ENCODE results near the gene PRXL2C.
"Not testable (repeated sequence)": the region's sequence is repeated elsewhere in the genome, so short reads cannot be mapped to it uniquely, and the experiment has no call there.

PRXL2C gene

DNA sequence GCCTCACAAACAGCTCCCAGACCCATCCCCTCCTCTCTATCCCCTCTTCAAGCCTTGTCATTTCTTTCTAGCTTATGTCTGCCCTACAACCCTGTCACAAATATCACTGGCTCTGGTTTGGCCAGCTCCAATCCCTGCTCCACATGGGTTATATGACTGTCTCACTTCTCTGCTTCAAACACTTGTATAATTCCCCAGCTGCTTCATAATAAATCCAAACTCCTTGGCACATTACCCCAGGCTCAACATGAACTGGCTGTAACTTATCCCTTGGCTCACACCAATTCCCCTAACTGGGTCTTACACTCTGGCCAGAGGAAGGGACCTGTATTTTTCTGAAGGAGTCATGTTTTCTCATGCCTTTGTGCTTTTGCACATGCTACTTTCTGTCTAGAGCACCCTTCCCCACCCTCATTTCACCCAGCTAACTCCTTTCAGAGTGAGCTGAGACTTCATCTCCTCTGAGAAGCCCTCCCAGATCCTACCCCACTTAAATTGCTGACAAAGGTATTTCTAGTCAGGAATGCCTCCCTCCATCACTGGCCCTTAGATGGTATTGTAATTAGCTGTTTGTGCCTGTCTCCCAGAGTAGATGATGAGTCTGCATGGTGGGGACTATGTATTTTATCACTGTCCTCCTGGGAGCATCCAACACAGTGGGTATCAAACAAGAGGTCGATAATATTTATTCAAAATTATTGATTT is 5.3 kb downstream of the PRXL2C start:
- no peak for DNase-seq

DNA sequence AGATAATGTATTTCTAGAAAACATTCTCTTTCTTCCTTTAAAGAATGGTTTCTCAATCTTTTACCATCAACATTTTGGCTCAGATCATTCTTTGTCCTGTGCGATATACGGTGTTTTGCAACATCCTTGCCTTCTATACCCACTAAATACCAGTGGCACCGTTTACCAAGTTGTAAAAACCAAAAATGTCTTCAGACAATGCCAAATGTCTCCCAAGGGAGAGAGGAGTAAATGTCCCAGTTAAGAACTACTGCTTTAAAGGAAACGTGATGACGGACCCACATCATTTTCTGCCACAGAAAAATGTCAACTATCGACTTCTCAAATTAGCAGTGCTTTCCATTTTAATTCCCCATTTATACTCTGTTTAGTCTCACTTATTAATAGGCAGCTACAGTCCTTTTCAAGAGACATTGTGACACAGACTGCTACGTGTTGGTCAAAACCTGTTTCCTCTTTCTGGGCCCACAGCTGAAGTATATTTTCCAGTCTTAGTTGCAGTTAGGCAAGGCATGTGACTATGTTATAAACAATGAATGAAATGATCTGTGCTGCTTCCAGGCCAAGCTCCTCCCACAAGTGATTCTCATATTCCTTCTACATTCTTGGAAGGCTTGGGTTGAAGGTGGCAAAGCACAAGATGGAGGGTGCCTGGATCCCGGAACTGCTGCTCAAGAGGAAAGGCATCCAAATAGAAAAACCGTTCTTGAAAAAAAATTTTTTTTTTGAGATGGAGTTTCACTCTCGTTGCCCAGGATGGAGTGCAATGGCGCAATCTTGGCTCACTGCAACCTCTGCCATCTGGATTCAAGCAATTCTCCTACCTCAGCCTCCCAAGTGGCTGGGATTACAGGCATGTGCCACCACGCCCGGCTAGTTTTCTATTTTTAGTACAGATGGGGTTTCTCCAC is 8.8 kb downstream of the PRXL2C start:
- no peak for DNase-seq

DNA sequence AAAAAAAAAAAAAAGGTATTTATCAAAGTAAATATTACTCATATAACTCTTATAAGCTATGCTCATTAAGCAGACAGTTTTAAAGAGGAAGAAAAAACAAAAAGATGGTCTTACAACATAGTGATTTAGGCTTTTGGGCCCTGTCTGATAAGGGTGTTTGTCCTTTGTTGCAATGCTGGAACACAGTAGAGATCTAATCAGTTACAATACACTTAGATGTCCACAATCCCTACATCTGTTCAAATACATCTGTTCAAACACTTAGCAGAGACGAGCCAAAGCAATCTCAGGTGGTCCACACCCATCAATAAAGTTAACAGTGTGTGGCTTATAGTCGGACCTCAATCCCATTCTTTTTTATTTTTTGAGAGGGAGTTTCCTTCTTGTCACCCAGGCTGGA is 11.0 kb downstream of the PRXL2C start:
- no peak for DNase-seq

DNA sequence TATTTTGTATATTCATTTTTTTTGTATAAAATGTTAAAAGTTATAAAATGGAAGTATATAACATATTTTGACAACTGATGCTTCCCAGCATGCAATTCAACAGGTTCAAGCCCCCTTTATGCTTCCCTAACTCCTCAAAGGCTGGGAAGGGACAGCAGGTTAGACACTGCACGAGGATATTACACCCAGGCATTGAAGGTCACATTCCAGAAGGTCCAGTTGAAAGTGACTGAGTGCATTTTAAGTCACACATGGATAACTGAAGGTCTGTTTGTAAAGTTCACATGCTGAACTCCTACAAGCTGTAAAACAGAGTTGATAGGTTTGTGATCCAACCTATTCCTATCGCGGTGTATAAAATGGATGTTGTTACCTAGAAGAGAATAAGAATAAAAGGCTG is 13.6 kb downstream of the PRXL2C start:
- no peak for DNase-seq

DNA sequence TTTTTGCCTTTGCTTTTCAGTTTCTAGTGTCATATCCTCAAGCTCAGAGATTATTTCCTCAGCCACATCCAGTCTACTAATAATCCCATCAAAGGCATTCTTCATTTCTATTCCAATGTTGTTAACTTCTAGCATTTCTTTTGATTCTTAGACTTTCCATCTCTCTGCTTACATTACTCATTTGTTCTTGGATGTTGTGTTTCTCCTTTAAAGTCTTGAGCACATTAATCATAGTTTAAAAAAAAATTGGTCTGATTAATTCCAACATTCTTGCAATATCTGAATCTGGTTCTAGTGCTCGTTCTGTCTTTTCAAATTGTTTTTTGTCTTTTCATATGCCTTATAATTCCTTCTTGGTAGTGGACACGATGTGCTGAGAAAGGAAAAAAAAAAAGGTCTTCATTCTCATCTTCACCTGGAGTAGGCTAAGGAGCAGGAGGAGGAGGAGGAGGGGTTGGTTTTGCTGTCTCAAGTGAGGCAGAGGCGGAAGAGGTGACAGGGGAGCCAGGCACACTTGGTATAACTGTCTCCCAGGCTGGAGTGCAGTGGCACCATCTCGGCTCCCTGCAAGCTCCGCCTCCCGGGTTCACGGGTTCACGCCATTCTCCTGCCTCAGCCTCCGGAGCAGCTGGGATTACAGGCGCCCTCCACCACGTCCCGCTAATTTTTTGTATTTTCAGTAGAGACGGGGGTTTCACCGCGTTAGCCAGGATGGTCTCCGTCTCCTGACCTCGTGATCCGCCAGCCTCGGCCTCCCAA is 16.3 kb downstream of the PRXL2C start:
- DNase-seq, result no peak

DNA sequence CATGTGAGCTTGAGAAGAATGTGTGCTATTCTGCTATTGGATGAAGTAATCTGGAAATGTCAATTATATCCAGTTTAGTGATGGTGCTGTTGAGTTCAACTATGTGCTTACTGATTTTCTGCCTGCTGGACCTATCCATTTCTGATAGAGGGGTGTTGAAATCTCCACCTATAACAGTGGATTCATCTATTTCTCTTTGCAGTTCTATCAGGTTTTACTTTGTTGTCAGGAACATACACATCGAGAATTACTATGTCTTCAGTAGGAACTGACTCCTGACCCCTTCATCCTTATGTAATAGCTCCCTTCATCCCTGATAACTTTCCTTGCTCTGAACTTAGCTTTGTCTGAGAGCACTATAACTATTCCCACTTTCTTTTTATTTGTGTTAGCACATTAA is 18.7 kb downstream of the PRXL2C start:
- DNase-seq, result no peak

DNA sequence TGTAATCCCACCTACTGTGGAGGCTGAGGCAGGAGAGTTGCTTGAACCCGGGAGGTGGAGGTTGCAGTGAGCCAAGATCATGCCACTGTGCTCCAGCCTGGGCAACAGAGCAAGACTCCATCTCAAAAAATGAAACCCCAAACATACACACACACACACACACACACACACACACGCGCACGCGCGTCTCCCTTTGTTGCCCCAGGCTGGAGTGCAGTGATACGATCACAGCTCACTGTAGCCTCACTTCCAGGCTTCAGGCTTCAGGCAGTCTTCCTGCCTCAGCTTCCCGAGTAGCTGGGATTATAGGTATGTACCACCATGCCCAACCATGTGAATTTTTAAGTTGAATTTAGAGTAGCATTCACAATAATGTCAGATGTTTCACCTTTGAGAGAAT is 21.5 kb downstream of the PRXL2C start:
- DNase-seq, result not testable (repeated sequence)

DNA sequence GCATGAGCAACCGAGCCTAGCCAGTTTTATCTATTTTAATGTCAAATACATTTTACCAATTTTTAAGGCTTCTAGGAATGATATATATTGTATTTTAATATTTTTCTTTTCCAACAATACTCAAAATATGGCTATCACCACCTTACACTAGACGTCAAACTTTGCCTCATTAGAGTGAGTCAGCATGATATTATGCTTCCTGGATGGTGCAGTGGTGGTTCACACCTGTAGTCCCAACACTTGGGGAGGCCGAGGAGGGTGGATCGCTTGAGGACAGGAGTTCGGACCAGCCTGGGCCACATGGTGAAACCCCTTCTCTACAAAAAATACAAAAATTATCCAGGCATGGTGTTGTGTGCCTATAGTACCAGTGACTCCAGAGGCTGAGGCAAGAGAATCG is 28.2 kb downstream of the PRXL2C start:
- DNase-seq, result no peak

DNA sequence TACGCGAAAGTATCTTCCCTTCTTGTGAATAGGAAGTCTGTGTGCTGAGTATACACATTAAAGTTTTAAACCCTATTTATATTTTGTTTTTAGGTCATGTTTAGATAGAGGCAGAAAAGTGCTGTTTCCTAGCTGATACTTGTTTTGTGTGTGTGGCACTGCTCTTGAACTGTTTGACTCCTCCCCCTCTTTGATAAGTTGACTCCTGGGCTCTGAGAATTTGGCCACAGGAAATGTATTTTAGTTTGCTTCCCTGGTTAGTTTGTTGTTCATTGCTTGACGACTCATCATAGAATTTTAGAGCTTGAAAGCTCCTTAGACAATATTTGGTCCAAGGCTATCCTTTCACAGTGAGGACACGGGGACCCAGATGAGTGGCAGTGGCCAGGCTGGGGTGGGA is 33.5 kb downstream of the PRXL2C start:
- DNase-seq, result no peak

DNA sequence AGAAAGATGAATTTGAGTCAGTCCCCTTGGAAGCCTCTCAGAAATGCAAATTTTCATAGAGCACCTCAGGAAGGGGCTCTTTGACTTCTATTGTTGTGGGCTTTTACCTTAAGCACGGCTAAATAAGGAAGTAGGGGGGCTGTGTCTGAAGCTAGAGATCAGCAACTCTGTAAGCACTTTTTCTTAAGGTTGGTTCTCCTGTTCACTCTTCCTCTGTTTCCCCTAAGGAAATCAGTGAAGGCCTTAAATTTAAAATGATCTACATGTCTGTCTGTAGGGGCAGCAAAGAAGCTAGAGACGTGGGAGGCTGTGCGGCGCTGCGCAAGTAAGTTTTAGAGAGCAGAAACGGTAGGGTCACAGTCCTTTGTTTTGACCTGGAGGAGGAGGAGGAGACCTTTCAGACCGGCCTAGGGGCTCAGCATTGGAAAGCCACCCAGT is 34.3 kb downstream of the PRXL2C start:
- no peak for DNase-seq

DNA sequence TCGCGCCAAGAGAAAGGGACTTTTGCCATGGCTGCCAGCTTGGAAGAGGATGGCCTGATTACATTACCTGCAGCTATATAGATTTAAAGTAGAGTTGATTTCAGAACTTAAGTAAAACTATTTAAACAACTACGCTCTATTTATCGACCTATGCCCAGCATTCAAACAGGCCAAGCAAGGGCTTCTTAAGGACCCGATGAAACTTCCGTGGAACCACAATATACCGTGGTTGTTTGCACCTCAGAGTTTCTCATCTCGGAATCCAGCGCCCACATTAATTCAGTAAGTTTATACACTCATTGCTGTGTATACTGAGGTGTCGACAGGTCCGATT is 35.0 kb downstream of the PRXL2C start:
- no peak for DNase-seq

DNA sequence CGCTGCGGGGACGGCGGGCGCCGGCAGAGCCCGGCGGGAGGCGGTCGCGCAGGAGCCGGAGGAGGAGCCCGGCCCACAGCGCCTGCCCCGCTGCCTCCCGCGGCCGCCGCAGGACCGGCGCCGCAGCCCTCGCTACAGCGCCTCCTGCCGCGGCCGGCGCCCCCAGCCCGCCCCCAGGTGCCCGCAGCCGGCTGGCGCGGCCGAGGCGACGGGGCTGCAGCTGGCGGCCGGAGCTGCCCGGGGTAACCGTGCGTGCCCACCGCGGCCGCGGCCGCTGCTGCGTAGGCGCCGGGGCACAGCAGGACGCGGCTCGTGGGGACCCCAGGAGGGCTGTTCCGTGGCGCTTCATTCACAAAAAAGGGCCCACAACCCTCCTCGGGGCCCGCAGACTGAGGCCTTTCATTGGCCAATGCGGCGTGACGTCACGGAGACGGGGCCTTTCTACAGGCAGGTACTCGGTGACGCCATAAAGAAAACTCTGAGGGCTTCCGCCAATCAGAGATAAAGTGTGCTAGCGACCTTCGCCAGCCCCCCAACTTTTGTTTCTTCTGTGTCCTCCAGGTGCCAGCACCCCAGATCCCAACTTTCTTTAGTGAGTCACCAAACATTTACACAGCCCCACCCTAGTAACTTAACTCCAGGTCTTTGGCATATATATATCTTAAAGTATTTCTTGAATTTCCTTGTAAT is 35.5 kb downstream of the PRXL2C start, which contains the start of gene CDC14B:
TSS of gene CDC14B (minus strand) at position 353 of the 690 bp plus-strand sequence. CDS start 465 bp downstream, outside the sequence.
- DNase-seq, result no peak

DNA sequence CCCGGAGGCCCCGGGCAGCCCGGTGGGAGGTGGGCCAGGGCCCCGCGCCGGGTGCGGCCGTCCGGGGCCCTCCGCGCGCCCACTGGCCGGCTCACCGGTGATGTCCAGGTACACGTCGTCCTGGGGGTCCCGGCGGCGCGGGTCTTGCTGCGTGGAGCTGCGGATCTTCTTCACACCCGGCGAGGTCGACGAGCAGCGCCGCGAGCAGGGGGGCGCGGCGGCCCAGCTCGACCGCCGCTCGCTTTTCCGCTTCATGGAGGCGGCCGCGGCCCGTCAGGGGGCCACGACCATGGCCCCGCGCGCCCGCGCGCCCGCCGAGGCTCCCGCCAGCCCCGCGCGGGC is 36.0 kb downstream of the PRXL2C start:
- no peak for DNase-seq

DNA sequence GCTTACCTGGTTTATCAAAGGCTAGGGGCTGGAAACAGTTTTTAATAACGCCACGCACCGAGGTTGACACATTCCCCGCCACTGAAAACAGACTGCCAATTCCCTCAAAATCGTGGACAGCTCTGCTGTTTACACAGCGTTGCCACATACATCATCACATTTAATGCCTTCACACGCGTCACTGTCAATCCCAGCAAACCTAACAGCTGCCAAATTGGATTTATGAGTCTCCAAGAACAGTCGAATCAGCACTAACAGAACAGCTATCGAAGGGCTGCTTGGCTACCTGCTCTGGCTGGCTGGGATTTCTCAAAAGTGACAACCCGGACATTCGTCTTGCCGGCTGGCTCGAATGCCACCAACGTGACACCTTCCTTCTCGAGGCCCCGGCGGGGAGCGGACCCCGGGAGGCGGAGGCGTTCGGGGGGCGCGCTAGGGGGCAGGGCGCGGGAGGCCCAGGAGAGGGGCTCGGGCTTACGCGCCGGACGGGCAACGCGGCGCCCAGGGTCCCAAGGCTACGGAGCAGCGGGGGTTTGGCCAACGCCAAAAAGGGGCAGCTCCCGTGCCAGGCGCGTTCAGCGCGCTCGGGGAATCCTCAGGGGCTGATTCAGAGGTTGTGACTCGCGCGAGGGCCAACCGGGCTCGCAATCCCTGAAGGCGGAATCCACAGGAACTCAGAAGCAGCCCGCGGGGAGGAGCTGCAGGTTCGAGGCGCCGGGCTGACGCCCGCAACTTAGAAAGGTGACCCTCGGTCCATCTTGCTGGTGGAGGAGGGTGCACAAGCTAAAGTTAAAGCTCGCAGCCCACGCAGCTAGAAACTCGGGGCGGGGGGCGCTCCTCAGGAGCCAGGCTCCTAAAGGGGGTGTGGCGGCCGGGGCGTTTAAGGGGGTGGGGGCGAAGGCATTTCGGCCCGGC is 36.7 kb downstream of the PRXL2C start:
- no peak for DNase-seq

DNA sequence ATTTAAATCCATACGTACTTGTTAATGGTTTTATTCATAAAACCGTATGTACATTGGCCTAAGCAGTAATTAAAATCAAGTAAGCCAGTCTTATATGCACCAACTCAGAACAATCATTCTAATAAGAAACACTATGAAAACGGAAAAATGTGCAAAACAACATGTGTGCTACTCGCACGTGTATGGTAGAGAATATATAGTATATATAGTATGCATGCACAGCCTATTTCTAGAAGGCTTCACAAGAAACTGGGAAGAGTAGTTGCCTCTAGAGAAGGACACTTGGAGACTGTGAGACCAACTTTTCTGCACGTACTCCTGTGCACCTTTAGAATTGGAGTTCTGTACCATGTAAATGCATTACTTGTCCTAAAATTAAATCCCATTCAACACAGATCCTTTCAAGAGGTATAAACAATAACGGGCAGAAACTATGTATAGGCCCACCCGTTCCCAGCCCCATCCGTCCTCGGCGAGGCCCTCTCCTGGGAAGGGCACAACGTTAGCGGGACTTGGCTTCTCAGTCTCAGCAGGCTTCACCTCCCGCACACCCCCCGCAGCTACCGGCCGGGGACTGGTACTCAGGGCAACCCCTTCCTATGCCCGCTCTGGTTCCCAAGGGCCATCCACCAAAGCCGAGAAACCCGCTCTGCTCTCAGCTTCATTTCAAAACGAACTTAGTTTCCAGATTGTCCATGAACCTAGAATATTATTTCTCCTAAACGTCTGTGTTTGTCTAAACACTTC is 37.5 kb downstream of the PRXL2C start:
- no peak for DNase-seq

DNA sequence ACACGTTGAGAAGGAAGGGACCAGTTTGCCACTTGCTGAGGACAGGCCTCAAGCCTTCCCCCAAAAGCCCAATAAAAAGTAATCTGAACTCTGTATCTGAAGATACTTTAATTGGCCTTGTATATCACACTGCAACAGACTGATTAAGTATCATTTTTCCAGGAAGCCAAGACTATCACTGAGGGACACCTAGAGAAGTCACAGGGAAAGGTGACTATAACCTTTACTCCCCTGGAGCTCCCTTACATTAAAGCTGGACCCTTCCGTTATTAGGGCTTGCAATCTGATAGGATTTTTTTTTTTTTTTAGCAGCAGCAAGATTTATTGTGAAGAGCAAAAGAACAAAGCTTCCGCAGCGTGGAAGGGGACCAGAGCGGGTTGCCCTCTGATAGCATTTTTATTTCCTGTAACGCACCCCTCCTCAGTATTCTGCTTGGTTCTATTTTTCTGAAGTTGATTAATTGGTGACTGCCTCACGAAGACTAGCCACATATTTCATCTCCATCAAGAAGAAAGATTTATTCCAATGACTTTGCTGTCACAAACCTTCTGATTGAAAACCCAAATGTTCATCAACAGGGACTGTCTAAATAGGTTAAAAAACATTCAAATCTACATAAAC is 38.2 kb downstream of the PRXL2C start:
- no peak for DNase-seq

DNA sequence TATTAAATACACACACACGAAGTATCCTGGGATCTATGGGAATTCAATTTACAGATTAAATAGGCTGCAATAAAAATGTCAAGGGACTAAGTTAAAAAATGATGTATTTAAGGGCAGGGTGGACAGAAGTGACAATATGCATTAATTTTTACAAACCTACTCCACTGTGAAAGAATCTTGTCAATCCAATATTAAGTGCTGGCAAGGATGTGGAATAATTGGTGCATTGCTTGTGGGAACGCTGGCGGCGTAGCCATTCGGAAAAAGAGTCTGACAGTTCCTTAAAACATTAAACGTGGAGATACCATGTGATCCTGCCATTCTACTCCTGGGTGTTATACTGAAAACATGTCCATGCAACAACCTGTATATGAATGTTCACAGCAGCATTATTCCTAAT is 39.7 kb downstream of the PRXL2C start:
- DNase-seq, result no peak

DNA sequence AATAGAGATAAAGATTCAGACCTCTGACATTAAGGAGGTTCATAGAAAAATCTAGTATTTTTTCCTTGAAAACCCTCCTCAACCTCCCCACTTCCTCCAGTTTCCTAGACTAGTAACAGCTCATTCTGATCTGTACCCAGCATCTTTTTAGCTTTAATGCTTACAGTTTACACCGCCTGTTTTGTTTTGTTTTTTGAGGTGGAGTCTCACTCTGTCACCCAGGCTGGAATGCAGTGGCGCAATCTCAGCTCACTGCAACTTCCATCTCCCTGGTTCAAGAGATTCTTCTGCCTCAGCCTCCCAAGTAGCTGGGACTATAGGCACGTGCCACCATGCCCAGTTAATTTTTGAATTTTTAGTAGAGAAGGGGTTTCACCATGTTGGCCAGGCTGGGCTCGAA is 40.5 kb downstream of the PRXL2C start:
- not testable (repeated sequence) for DNase-seq

DNA sequence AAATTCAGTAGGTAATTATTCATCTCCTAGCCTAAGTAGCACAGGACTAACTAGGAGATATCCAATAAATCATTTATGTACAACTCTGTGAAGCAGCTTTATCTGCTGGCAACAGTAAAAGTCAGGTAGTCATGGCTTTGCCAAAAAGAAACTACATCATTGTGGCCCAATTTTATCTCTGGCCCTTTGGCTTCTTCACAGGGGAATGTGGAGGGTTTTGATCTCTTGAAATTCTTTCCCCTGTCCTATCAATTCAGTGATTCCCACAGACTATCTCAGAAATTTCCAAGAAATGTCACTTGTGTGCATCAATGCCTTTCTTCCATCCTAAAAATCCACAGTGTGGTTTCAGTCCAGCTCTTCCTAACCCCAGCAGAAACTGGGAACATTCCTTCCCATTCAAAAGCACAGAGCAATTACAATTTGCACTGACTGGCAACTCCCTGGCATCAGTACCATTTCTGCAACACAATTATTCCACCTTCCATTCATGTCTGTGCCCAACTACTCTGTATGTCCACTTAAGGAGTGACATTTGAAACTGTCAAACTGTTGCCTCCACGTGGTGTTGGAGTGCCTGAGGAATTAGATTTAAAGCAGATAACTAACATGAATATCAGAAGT is 42.0 kb downstream of the PRXL2C start:
- no peak for DNase-seq

All from GOT3 (cell line).